HepG2 (cell line): ENCODE data around the gene CAMTA2. TPM values are rescaled to one million over a fixed set of nuclear protein-coding genes. Genes with fewer than 3 reads are reported as not detected.

ENCODE experiments used
- ASH2L ChIP-seq: fragments of 300-600, 200-600 bp; sonication (generic); IDR thresholded peaks from 2 replicates; pipeline ENCODE4 v1.7.0; 2017; ENCODE audit warnings: low read depth, mild to moderate bottlenecking, moderate library complexity, mixed read lengths, low read length; ENCODE audit not compliant: insufficient read length
- ELF3 ChIP-seq: IDR thresholded peaks from 2 replicates; pipeline ENCODE4 v1.6.1; 2016; ENCODE audit warnings: missing genetic modification reagents, missing compliant biosample characterization
- FIP1L1 ChIP-seq: fragments of 200-400 bp; formaldehyde crosslinking; IDR thresholded peaks from 2 replicates; pipeline ENCODE4 v1.6.1; 2018; ENCODE audit warnings: low read depth, mild to moderate bottlenecking, low read length, moderate library complexity, borderline replicate concordance; ENCODE audit not compliant: insufficient read depth
- HNRNPL ChIP-seq: fragments of 200-400 bp; formaldehyde crosslinking; IDR thresholded peaks from 2 replicates; pipeline ENCODE4 v1.6.1; 2017; ENCODE audit warnings: mild to moderate bottlenecking, low read depth, low read length
- MAFG ChIP-seq: sonication (generic); formaldehyde crosslinking; IDR thresholded peaks from 2 replicates; pipeline ENCODE4 v1.5.1; 2020; ENCODE audit warnings: mild to moderate bottlenecking, missing genetic modification reagents
- PAF1 ChIP-seq: IDR thresholded peaks from 2 replicates; pipeline ENCODE4 v1.6.1; 2016; ENCODE audit warnings: missing genetic modification reagents, missing compliant biosample characterization
- SRF ChIP-seq: IDR thresholded peaks from 2 replicates; pipeline ENCODE4 v1.6.1; 2011; ENCODE audit warnings: mild to moderate bottlenecking, low read depth, low read length, moderate library complexity
- ZNF121 ChIP-seq: sonication (generic); formaldehyde crosslinking; IDR thresholded peaks from 2 replicates; pipeline ENCODE4 v1.5.0; 2020; ENCODE audit warnings: mild to moderate bottlenecking, missing genetic modification reagents
- ZNF225 ChIP-seq: sonication (generic); formaldehyde crosslinking; IDR thresholded peaks from 2 replicates; pipeline ENCODE4 v1.4.0; 2020; ENCODE audit warnings: mild to moderate bottlenecking, missing genetic modification reagents
- ZNF549 ChIP-seq: sonication (generic); formaldehyde crosslinking; IDR thresholded peaks from 2 replicates; pipeline ENCODE4 v1.5.0; 2020; ENCODE audit warnings: missing genetic modification reagents
- ZNF644 ChIP-seq: IDR thresholded peaks from 2 replicates; pipeline ENCODE4 v1.6.1; 2016; ENCODE audit warnings: low read depth
- ZNF788 ChIP-seq: sonication (generic); formaldehyde crosslinking; IDR thresholded peaks from 2 replicates; pipeline ENCODE4 v1.5.0; 2020; ENCODE audit warnings: mild to moderate bottlenecking, missing genetic modification reagents, borderline replicate concordance
- polyA plus RNA-seq, 8 experiments: library from polyadenylated mRNA; depleted of rRNA in 3 of 8; stranded (reverse) in 7 of 8; unstranded in 1 of 8; fragments of >200 nt; fragmentation: Illumina TruSeq in 4 of 8; extraction: Trizol in 4 of 8; gene quantifications; 2 replicates each; pipeline versions ENCODE4 v1.2.1 to v1.2.3, GENCODE V29; 2011 to 2016; ENCODE audit warnings: low read depth in 4 of 8, missing spikeins in 1 of 8, mixed read lengths in 1 of 8; ENCODE audit not compliant: insufficient read depth in 1 of 8
- total RNA-seq, 5 experiments: library from RNA; depleted of rRNA; stranded (reverse); fragments of >200 nt; fragmentation: Illumina TruSeq; extraction: Trizol; gene quantifications; 2 replicates each; pipeline ENCODE4 v1.2.3, GENCODE V29; 2016; ENCODE audit warnings: low read depth in 1 of 5
- TF ChIP-seq, protein P1 (sequence below): IDR thresholded peaks from 2 replicates; pipeline ENCODE4 v1.6.1; 2016; ENCODE audit warnings: control low read depth
- TF ChIP-seq, protein P2 (sequence below): sonication (generic); formaldehyde crosslinking; IDR thresholded peaks from 2 replicates; pipeline ENCODE4 v1.4.0; 2020; ENCODE audit warnings: missing genetic modification reagents
- TF ChIP-seq, protein P3 (sequence below): sonication (generic); formaldehyde crosslinking; IDR thresholded peaks from 2 replicates; pipeline ENCODE4 v1.4.0; 2020; ENCODE audit warnings: missing genetic modification reagents, borderline replicate concordance
- TF ChIP-seq, protein P4 (sequence below): sonication (generic); formaldehyde crosslinking; IDR thresholded peaks from 2 replicates; pipeline ENCODE4 v1.4.0; 2020; ENCODE audit warnings: missing genetic modification reagents

Gene CAMTA2
- total and polyA plus RNA-seq, 2 of the 13 experiments (the other 11 are each of a cell fraction or from before 2014, with no cell fraction given) = 4.1 to 7.1 TPM

DNA sequence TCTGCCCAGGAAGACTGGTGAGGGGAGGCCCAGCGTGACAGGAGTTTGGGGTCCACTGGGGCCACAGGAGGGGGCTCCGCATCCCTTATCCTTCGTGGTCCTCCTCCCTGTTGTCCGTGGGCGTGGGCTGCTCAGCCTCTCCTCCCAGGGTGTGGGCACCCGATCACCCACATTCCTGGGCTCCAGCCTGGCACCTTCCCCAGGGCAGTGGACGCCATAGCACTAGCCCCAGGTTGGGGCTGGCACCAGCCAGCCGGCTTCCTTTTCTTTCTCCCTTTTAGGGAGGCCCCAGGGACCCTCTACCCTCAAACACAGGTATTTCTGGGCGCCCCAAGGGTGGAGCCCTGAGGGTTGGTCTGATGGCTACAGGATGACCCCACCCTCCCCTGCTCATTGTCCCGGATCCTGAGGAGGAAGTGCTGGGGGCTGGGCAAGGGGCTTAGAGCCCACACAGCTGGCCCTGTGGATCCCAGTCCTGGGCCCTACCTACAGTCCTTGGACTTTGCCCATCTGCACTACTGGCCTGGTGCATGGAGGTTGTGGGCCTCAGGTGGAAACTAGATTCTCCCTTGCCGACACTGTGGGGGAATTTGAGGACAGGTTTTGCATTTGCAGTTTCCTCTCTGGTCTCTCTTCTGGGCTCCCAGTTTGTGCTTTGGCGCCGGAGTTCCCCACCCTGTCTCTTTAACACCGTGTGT is 11.4 kb upstream of the CAMTA2 start (continued):
- TF ChIP-seq, protein P1, sequence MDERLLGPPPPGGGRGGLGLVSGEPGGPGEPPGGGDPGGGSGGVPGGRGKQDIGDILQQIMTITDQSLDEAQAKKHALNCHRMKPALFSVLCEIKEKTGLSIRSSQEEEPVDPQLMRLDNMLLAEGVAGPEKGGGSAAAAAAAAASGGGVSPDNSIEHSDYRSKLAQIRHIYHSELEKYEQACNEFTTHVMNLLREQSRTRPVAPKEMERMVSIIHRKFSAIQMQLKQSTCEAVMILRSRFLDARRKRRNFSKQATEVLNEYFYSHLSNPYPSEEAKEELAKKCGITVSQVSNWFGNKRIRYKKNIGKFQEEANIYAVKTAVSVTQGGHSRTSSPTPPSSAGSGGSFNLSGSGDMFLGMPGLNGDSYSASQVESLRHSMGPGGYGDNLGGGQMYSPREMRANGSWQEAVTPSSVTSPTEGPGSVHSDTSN (CRISPR knock-in tag) = no peak
- TF ChIP-seq, protein P2, sequence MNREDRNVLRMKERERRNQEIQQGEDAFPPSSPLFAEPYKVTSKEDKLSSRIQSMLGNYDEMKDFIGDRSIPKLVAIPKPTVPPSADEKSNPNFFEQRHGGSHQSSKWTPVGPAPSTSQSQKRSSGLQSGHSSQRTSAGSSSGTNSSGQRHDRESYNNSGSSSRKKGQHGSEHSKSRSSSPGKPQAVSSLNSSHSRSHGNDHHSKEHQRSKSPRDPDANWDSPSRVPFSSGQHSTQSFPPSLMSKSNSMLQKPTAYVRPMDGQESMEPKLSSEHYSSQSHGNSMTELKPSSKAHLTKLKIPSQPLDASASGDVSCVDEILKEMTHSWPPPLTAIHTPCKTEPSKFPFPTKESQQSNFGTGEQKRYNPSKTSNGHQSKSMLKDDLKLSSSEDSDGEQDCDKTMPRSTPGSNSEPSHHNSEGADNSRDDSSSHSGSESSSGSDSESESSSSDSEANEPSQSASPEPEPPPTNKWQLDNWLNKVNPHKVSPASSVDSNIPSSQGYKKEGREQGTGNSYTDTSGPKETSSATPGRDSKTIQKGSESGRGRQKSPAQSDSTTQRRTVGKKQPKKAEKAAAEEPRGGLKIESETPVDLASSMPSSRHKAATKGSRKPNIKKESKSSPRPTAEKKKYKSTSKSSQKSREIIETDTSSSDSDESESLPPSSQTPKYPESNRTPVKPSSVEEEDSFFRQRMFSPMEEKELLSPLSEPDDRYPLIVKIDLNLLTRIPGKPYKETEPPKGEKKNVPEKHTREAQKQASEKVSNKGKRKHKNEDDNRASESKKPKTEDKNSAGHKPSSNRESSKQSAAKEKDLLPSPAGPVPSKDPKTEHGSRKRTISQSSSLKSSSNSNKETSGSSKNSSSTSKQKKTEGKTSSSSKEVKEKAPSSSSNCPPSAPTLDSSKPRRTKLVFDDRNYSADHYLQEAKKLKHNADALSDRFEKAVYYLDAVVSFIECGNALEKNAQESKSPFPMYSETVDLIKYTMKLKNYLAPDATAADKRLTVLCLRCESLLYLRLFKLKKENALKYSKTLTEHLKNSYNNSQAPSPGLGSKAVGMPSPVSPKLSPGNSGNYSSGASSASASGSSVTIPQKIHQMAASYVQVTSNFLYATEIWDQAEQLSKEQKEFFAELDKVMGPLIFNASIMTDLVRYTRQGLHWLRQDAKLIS (CRISPR knock-in tag) = no peak
- peak; percentile 54; the same call in 1 of the 2 replicates for TF ChIP-seq ZNF121 (CRISPR knock-in tag)
- peak; percentile 80; the same call in 1 of the 2 replicates for TF ChIP-seq ZNF788 (CRISPR knock-in tag)
- peak; percentile 97 for TF ChIP-seq HNRNPL
- TF ChIP-seq, protein P3, sequence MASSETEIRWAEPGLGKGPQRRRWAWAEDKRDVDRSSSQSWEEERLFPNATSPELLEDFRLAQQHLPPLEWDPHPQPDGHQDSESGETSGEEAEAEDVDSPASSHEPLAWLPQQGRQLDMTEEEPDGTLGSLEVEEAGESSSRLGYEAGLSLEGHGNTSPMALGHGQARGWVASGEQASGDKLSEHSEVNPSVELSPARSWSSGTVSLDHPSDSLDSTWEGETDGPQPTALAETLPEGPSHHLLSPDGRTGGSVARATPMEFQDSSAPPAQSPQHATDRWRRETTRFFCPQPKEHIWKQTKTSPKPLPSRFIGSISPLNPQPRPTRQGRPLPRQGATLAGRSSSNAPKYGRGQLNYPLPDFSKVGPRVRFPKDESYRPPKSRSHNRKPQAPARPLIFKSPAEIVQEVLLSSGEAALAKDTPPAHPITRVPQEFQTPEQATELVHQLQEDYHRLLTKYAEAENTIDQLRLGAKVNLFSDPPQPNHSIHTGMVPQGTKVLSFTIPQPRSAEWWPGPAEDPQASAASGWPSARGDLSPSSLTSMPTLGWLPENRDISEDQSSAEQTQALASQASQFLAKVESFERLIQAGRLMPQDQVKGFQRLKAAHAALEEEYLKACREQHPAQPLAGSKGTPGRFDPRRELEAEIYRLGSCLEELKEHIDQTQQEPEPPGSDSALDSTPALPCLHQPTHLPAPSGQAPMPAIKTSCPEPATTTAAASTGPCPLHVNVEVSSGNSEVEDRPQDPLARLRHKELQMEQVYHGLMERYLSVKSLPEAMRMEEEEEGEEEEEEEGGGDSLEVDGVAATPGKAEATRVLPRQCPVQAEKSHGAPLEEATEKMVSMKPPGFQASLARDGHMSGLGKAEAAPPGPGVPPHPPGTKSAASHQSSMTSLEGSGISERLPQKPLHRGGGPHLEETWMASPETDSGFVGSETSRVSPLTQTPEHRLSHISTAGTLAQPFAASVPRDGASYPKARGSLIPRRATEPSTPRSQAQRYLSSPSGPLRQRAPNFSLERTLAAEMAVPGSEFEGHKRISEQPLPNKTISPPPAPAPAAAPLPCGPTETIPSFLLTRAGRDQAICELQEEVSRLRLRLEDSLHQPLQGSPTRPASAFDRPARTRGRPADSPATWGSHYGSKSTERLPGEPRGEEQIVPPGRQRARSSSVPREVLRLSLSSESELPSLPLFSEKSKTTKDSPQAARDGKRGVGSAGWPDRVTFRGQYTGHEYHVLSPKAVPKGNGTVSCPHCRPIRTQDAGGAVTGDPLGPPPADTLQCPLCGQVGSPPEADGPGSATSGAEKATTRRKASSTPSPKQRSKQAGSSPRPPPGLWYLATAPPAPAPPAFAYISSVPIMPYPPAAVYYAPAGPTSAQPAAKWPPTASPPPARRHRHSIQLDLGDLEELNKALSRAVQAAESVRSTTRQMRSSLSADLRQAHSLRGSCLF (CRISPR knock-in tag) = no peak
- no peak for TF ChIP-seq MAFG (CRISPR knock-in tag)
- no peak for TF ChIP-seq PAF1 (CRISPR knock-in tag)
- peak; percentile 86 for TF ChIP-seq ZNF644 (CRISPR knock-in tag)
- peak; percentile 67; the same call in 1 of the 2 replicates for TF ChIP-seq ZNF549
- TF ChIP-seq, protein P4, sequence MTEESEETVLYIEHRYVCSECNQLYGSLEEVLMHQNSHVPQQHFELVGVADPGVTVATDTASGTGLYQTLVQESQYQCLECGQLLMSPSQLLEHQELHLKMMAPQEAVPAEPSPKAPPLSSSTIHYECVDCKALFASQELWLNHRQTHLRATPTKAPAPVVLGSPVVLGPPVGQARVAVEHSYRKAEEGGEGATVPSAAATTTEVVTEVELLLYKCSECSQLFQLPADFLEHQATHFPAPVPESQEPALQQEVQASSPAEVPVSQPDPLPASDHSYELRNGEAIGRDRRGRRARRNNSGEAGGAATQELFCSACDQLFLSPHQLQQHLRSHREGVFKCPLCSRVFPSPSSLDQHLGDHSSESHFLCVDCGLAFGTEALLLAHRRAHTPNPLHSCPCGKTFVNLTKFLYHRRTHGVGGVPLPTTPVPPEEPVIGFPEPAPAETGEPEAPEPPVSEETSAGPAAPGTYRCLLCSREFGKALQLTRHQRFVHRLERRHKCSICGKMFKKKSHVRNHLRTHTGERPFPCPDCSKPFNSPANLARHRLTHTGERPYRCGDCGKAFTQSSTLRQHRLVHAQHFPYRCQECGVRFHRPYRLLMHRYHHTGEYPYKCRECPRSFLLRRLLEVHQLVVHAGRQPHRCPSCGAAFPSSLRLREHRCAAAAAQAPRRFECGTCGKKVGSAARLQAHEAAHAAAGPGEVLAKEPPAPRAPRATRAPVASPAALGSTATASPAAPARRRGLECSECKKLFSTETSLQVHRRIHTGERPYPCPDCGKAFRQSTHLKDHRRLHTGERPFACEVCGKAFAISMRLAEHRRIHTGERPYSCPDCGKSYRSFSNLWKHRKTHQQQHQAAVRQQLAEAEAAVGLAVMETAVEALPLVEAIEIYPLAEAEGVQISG = peak; percentile 52
- TF ChIP-seq ZNF225 = no peak
- peak; percentile 95 for TF ChIP-seq ELF3 (CRISPR knock-in tag)
- no peak for TF ChIP-seq SRF
- TF ChIP-seq FIP1L1 = no peak
- TF ChIP-seq ASH2L = peak; percentile 64
